GM13977 (cell line): Measurements from ENCODE around the gene SUSD4.

ENCODE experiments used
- DNase-seq: peaks from one replicate; pipeline ENCODE4 v3.0.0; 2012; ENCODE audit warnings: low spot score
- in situ Hi-C: fragments of 300-500 bp; cut with MboI; formaldehyde crosslinking; loops from one replicate; pipeline ENCODE4 v1.12.0; 2022; ENCODE audit warnings: low sequenced_read_pairs, low pct_unique_long_range_greater_than_20kb, mixed read lengths, inconsistent platforms; ENCODE audit not compliant: unreplicated experiment
- TF ChIP-seq, protein P1 (sequence below): IDR thresholded peaks from 2 replicates; pipeline ENCODE4 v1.5.1; 2012; ENCODE audit warnings: mild to moderate bottlenecking, control low read depth; ENCODE audit not compliant: insufficient read depth; ENCODE audit errors: extremely low read depth, missing control alignments

Gene SUSD4, protein sequence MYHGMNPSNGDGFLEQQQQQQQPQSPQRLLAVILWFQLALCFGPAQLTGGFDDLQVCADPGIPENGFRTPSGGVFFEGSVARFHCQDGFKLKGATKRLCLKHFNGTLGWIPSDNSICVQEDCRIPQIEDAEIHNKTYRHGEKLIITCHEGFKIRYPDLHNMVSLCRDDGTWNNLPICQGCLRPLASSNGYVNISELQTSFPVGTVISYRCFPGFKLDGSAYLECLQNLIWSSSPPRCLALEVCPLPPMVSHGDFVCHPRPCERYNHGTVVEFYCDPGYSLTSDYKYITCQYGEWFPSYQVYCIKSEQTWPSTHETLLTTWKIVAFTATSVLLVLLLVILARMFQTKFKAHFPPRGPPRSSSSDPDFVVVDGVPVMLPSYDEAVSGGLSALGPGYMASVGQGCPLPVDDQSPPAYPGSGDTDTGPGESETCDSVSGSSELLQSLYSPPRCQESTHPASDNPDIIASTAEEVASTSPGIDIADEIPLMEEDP

DNA sequence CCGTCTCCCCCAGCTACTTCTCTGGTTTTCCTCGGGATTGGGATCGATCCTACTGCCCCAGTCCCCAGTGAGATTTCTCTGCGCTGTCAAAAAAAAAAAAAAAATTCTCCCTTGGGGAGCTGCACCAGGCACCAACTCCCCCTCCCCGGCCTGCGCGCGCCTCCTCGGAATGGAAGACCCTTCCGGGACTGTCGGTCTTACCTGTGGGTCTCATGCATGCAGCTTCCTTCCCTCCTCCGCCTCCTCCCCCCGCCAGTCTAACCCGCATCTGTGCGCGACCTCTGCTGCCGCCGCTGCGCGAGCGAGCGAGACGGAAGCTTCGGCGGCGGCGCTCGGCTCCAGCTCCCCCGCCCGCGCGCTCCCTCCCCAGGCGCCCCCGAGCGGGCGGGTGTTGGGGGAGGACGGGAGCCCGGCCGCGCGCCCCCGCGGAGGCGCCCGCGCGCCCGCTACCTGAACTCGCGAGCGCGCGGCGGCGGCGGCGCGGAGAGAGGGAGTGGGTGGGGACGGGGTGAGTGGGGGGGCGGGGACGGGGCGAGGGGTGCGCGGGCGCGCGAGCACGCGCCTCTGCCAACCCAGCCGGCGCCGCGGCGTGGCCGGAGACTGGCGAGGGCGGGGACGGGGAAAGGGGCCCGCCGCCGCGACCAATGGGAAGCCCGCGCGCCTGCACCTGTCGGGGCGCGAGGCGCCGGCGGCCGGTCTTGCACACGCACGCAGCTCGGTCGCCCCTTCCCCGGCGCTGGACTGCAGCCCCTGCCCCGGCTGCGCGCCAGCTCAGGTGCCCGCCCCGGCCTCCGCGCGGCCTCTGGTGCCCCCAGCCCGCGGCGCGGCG is at the start of gene SUSD4:
Gene SUSD4 (minus strand): TSS at position 321 of the 829 bp plus-strand sequence. CDS start 751 bp downstream, outside the sequence.
- TF ChIP-seq, protein P1, sequence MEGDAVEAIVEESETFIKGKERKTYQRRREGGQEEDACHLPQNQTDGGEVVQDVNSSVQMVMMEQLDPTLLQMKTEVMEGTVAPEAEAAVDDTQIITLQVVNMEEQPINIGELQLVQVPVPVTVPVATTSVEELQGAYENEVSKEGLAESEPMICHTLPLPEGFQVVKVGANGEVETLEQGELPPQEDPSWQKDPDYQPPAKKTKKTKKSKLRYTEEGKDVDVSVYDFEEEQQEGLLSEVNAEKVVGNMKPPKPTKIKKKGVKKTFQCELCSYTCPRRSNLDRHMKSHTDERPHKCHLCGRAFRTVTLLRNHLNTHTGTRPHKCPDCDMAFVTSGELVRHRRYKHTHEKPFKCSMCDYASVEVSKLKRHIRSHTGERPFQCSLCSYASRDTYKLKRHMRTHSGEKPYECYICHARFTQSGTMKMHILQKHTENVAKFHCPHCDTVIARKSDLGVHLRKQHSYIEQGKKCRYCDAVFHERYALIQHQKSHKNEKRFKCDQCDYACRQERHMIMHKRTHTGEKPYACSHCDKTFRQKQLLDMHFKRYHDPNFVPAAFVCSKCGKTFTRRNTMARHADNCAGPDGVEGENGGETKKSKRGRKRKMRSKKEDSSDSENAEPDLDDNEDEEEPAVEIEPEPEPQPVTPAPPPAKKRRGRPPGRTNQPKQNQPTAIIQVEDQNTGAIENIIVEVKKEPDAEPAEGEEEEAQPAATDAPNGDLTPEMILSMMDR, result no peak
- in situ Hi-C loops, result no loop called here
- DNase-seq, result peak; percentile 55

DNA sequence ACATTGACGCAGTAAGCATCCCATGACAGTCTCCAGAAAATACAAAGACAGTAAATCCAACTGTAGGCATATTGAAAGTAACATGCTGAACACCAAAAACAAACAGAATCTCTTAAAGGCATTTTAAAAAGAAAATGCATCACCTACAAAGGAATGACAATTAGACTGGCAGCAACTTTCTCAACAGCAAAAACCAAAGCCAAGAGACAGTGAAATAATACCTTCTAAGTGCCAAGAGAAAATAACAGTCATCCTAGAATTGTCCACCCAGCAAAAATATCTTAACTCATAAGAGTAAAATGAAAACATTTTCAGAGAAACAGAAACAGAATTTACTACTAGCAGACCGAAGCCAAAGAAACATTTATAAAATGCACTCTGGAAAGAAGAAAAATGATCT is 49.2 kb upstream of the SUSD4 start:
- no peak for DNase-seq
- TF ChIP-seq, protein P1, result no peak
- in situ Hi-C loops, result no loop called here

DNA sequence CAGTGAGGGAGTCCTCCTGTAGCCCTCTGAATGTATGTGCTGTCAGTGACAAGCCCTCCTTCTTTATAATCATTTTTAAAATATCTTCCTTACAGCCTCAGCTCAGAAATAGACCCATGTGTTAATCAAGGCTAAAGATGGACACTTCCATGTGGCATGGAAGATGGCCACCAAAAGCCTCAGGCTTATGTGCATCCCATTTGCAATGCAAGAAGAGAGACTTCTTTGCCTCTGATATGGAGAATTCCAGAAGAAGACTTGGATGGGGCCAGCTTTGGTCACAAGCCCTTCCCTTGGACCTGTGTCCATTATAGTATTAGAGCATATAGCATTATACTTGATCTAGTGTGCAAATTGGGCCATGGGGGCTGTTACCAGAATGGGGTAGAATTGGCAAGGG is 47.7 kb upstream of the SUSD4 start:
- TF ChIP-seq, protein P1, result no peak
- in situ Hi-C loops, result no loop called here
- no peak for DNase-seq

DNA sequence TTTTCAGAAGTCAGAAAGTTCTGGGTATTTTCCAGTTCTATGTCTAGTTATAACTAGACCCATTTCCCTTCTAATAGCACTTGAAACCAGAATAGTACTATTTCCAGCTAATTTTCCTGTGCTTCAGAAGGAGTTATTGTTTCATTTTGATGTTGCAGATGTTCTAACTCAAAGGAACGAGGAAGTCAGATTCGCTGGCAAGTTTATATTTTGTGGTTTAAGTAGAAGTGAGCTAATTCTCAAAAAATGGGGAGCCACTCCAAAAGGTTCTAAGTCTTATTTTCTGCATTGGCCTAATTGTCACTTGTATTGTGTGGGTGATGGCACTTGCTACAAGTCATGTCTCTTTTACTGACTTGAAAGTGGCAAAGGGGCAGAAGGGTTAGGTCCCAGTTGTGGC is 47.3 kb upstream of the SUSD4 start:
- TF ChIP-seq, protein P1, result no peak
- in situ Hi-C loops, result no loop called here
- no peak for DNase-seq

DNA sequence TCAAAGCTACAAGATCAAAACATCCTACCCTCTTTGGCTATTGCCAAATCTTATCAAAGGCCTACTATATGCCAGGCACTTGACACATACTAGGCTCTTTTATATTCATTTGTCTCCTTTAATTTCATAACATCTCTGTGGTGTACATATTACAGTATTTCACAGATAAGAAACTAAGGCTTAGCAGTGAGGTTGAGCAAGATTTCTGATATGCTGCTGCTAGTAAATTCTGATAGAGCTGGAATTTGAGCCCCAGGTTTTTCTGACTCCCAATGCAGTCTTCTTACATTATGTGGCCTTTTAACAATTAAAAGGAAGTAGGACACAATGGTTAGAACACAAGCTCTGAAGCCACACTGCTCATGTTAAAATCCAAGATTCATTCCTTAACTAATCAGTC is 46.1 kb upstream of the SUSD4 start:
- TF ChIP-seq, protein P1, result no peak
- in situ Hi-C loops, result no loop called here
- no peak for DNase-seq

DNA sequence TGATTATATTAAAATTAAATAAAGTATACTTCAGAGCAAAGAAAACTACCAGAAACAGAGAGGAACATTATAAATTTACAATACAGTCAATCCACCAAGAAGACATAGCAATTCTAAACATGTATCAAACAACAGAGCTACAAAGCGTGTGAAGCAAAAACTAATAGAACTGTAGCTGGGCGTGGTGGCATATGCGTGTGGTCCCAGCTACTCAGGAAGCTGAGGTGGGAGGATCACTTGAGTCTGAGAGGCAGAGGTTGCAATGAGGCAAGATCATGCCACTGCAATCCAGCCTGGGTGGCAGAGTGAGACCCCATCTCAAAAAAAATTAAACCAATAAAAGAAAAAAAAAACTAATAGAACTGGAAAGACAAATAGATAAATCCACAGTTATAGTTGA is 41.5 kb upstream of the SUSD4 start:
- in situ Hi-C loops, result no loop called here
- DNase-seq, result no peak
- TF ChIP-seq, protein P1, result no peak
